ENCODE results near the gene RASGRF1. TPM values are rescaled to one million over a fixed set of nuclear protein-coding genes. Genes with fewer than 3 reads are reported as not detected.
"Not testable (repeated sequence)": the region's sequence is repeated elsewhere in the genome, so short reads cannot be mapped to it uniquely, and the experiment has no call there.

Gene RASGRF1
- total RNA-seq, 1 donor, result under 0.01 TPM

DNA sequence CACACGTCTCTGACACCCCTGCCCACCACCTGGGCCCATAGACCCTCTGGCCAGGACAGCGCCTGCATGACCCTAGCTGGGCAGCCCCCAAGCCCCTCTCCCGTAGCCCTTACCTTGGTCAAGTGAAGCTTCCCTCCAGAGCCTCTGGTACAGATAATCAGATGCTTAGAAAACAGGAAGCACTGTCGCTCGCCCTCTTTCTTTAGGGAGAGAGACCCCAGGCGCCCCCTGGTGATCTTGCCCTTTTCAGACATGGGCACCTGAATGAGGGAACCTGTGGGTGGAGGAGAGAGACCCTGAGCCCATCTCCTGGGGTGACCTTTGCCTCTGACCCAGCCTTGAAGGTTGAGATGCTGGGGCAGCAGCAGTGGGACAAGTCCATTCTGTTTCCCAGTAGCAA is 65.4 kb downstream of the RASGRF1 start:
- Histone ChIP-seq H3K36me3 (ENCODE audit: insufficient read depth, low read length) (no peaks in the 10 kb centered on the region), H3K4me2 (ENCODE audit: insufficient read depth, low read length) (no peak overlapping the region), H3K4me1 (ENCODE audit: insufficient read depth, low read length) (no peaks in the 10 kb centered on the region), H3K9me3 (ENCODE audit: low read depth, low read length) (no peaks in the 10 kb centered on the region), H3K79me2 (ENCODE audit: insufficient read depth, low read length) (no peaks in the 10 kb centered on the region), H3K27me3 (ENCODE audit: insufficient read depth, low read length) (peaks cover 6% of the 10 kb centered on the region), H3K27ac (ENCODE audit: low read depth, low read length) (no peak overlapping the region), H2AFZ (ENCODE audit: low read length) (no peak overlapping the region), H4K20me1 (ENCODE audit: insufficient read depth, low read length) (no peaks in the 10 kb centered on the region), H3K4me3 (ENCODE audit: insufficient read depth, low read length) (no peak overlapping the region)
- DNase-seq (ENCODE audit: insufficient read length, low spot score, missing footprints), result no peak
- TF ChIP-seq, protein P1, sequence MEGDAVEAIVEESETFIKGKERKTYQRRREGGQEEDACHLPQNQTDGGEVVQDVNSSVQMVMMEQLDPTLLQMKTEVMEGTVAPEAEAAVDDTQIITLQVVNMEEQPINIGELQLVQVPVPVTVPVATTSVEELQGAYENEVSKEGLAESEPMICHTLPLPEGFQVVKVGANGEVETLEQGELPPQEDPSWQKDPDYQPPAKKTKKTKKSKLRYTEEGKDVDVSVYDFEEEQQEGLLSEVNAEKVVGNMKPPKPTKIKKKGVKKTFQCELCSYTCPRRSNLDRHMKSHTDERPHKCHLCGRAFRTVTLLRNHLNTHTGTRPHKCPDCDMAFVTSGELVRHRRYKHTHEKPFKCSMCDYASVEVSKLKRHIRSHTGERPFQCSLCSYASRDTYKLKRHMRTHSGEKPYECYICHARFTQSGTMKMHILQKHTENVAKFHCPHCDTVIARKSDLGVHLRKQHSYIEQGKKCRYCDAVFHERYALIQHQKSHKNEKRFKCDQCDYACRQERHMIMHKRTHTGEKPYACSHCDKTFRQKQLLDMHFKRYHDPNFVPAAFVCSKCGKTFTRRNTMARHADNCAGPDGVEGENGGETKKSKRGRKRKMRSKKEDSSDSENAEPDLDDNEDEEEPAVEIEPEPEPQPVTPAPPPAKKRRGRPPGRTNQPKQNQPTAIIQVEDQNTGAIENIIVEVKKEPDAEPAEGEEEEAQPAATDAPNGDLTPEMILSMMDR (IDR thresholded peaks at IDR 0.05; ENCODE audit: extremely low read depth, low read depth, low read length), result no peak

DNA sequence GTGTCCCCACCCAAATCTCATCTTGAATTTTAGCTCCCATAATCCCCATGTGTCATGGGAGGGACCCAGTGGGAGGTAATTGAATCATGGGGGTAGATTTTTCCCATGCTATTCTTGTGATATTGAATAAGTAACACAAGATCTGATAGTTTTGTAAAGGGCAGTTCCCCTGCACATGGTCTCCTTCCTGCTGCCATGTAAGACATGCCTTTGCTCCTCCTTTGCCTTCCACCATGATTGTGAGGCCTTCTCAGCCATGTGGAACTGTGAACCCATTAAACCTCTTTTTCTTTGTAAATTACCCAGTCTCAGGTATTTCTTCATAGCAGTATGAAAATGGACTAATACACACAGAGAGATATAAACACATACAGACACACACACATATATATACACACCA is 66.1 kb downstream of the RASGRF1 start:
- DNase-seq (ENCODE audit: insufficient read length, low spot score, missing footprints); H4K20me1 ChIP-seq (ENCODE audit: insufficient read depth, low read length); H3K79me2 ChIP-seq (ENCODE audit: insufficient read depth, low read length); H3K4me3 ChIP-seq (ENCODE audit: insufficient read depth, low read length); H3K27ac ChIP-seq (ENCODE audit: low read depth, low read length); H3K27me3 ChIP-seq (ENCODE audit: insufficient read depth, low read length); H3K36me3 ChIP-seq (ENCODE audit: insufficient read depth, low read length); H3K4me1 ChIP-seq (ENCODE audit: insufficient read depth, low read length); H3K4me2 ChIP-seq (ENCODE audit: insufficient read depth, low read length); H2AFZ ChIP-seq (ENCODE audit: low read length); H3K9me3 ChIP-seq (ENCODE audit: low read depth, low read length): not testable (repeated sequence)

DNA sequence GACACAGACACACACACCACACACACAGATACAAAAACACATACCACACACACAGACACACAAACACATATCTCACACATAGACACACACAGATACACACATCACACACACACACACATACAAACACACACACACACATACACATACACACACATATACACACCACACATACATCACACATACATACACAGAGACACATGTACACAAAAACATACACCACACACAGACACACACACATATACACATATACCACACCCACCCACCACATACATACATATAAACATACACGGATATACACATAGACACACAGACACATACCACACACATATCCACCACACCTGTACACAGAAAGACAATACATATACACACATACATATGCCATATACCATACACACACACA is 66.7 kb downstream of the RASGRF1 start:
- Histone ChIP-seq H3K9me3 (ENCODE audit: low read depth, low read length) (no peaks in the 10 kb centered on the region), H3K4me2 (ENCODE audit: insufficient read depth, low read length) (no peak overlapping the region), H2AFZ (ENCODE audit: low read length) (no peak overlapping the region), H4K20me1 (ENCODE audit: insufficient read depth, low read length) (no peaks in the 10 kb centered on the region), H3K79me2 (ENCODE audit: insufficient read depth, low read length) (no peaks in the 10 kb centered on the region), H3K4me3 (ENCODE audit: insufficient read depth, low read length) (no peak overlapping the region), H3K4me1 (ENCODE audit: insufficient read depth, low read length) (no peaks in the 10 kb centered on the region), H3K36me3 (ENCODE audit: insufficient read depth, low read length) (no peaks in the 10 kb centered on the region), H3K27ac (ENCODE audit: low read depth, low read length) (no peak overlapping the region), H3K27me3 (ENCODE audit: insufficient read depth, low read length) (peaks cover 6% of the 10 kb centered on the region)
- no peak for DNase-seq (ENCODE audit: insufficient read length, low spot score, missing footprints)
- TF ChIP-seq, protein P1 (IDR thresholded peaks at IDR 0.05; ENCODE audit: extremely low read depth, low read depth, low read length), result no peak

DNA sequence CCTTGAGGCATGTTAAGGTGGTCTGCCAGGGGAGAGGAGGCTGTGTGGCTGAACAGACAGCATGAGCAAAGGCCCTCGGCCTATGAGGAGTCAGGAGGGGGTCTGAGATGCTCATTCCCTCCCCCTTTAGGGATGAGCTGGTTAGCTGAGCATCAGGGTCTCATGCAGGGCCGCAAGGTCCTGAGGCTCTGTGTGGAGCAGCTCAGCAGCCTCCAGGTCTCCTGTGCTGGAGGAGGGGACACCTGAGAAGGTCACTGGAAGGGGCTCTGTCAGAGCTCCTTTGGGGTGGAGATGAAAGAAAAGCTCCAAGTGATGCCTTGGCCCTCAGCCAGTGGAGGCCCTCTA is 67.1 kb downstream of the RASGRF1 start:
- no peaks in the 10 kb centered on the region for H3K79me2 ChIP-seq (ENCODE audit: insufficient read depth, low read length)
- no peaks in the 10 kb centered on the region for H3K9me3 ChIP-seq (ENCODE audit: low read depth, low read length)
- peaks cover 3% of the 10 kb centered on the region for H3K27me3 ChIP-seq (ENCODE audit: insufficient read depth, low read length)
- H3K4me3 ChIP-seq (ENCODE audit: insufficient read depth, low read length), result no peak overlapping the region
- no peaks in the 10 kb centered on the region for H3K4me1 ChIP-seq (ENCODE audit: insufficient read depth, low read length)
- no peak for DNase-seq (ENCODE audit: insufficient read length, low spot score, missing footprints)
- H3K27ac ChIP-seq (ENCODE audit: low read depth, low read length), result no peak overlapping the region
- no peak overlapping the region for H2AFZ ChIP-seq (ENCODE audit: low read length)
- TF ChIP-seq, protein P1 (IDR thresholded peaks at IDR 0.05; ENCODE audit: extremely low read depth, low read depth, low read length), result no peak
- no peaks in the 10 kb centered on the region for H3K36me3 ChIP-seq (ENCODE audit: insufficient read depth, low read length)
- no peaks in the 10 kb centered on the region for H4K20me1 ChIP-seq (ENCODE audit: insufficient read depth, low read length)
- no peak overlapping the region for H3K4me2 ChIP-seq (ENCODE audit: insufficient read depth, low read length)

DNA sequence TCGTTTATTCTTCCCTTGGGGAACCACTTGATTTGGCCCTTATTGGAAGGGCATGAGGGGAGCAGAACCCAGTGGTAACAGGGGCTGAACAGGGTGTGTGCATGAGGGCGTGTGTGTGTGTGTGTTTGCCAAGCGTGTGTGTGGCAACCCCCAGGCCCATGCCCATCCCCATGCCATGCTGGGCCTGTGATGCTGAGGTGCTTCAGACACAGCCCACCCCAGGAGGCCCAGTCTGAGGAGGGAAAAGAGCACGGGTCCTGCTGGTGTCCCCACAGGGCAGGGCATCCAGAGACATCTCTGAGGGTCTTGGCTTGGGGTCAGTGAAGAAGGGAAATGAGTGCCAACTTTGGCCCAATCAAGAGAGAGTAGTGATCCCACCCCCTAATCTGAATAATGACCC is 71.6 kb downstream of the RASGRF1 start:
- TF ChIP-seq, protein P1 (IDR thresholded peaks at IDR 0.05; ENCODE audit: extremely low read depth, low read depth, low read length), result no peak
- Histone ChIP-seq H3K4me2 (ENCODE audit: insufficient read depth, low read length) (no peak overlapping the region), H3K9me3 (ENCODE audit: low read depth, low read length) (no peaks in the 10 kb centered on the region), H3K27me3 (ENCODE audit: insufficient read depth, low read length) (no peaks in the 10 kb centered on the region), H3K36me3 (ENCODE audit: insufficient read depth, low read length) (no peaks in the 10 kb centered on the region), H2AFZ (ENCODE audit: low read length) (no peak overlapping the region), H3K4me1 (ENCODE audit: insufficient read depth, low read length) (no peaks in the 10 kb centered on the region), H3K27ac (ENCODE audit: low read depth, low read length) (no peak overlapping the region), H3K79me2 (ENCODE audit: insufficient read depth, low read length) (no peaks in the 10 kb centered on the region), H4K20me1 (ENCODE audit: insufficient read depth, low read length) (no peaks in the 10 kb centered on the region), H3K4me3 (ENCODE audit: insufficient read depth, low read length) (no peak overlapping the region)
- DNase-seq (ENCODE audit: insufficient read length, low spot score, missing footprints), result peak; percentile 13

Data from osteoblast (primary cell).